ENCODE measurements around the gene CCDC112. TPM values are rescaled to one million over a fixed set of nuclear protein-coding genes. Genes with fewer than 3 reads are reported as not detected.
A peak's percentile ranks its signal among the peaks of the same experiment; 100 is the strongest.

The CCDC112 gene
- total RNA-seq, 4 donors from 2014 or later: 3.3 to 4.9 (median 3.8) TPM

GRCh38 chr5:115313052-115313451 lies 16.6 kb upstream of the CCDC112 start:
- 84 to 90% methylated on average over 2 of the region's 2 CpGs for WGBS, 2 donors
- TF ChIP-seq CTCF (IDR thresholded peaks at IDR 0.05) (no peak), POLR2A (IDR thresholded peaks at IDR 0.05) (no peak)
- Histone ChIP-seq H3K27me3 (no peaks in the 10 kb centered on the region), H3K9me3 (no peaks in the 10 kb centered on the region), H3K4me3 (replicated peaks in 1 of 3) (no peak overlapping the region), H3K36me3 (no peaks in the 10 kb centered on the region), H3K4me1 (no peaks in the 10 kb centered on the region), H3K27ac (no peak overlapping the region)
- intact Hi-C loops (cut with DNase I): no loop called here
- DNase-seq: no peak

GRCh38 chr5:115309751-115310370 lies 13.4 kb upstream of the CCDC112 start:
- intact Hi-C loops (cut with DNase I): loop anchor here (5.0 kb wide), 1 partner anchor 277 kb away; no protein-coding TSS in a partner anchor
- no peaks in the 10 kb centered on the region for H3K9me3 ChIP-seq
- DNase-seq: no peak
- H3K27ac ChIP-seq: no peak overlapping the region
- no peaks in the 10 kb centered on the region for H3K4me1 ChIP-seq
- 10 to 13% methylated on average over 1 of the region's 1 CpG for WGBS, 2 donors
- no peak overlapping the region for H3K4me3 ChIP-seq (replicated peaks in 1 of 3)
- H3K36me3 ChIP-seq: no peaks in the 10 kb centered on the region
- TF ChIP-seq CTCF (IDR thresholded peaks at IDR 0.05) (peak in 4 of 6 experiments; percentile 33 to 80 (median 70)), POLR2A (IDR thresholded peaks at IDR 0.05) (no peak)
- no peaks in the 10 kb centered on the region for H3K27me3 ChIP-seq

DNA sequence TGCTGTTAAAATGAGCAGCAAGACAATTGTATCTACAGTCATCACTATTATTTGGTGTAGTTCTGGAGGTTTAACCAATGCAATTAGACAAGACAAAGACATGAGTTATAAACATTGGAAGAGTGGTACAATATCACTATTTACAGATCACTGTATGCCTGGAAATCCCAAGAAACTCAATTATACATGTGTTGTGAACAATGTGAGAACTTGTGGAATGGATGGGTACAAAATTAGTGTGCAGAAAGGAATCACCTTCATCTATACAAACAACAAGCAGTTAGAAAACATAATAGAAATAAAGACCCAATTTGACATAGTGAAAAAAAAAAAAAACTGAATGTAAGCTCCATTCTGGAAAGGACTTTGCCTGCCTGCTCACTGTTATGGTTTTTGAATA lies 12.4 kb upstream of the CCDC112 start:
- DNase-seq: no peak
- Histone ChIP-seq H3K36me3 (no peaks in the 10 kb centered on the region), H3K4me1 (no peaks in the 10 kb centered on the region), H3K27ac (no peak overlapping the region), H3K9me3 (no peaks in the 10 kb centered on the region), H3K4me3 (replicated peaks in 1 of 3) (no peak overlapping the region), H3K27me3 (no peaks in the 10 kb centered on the region)
- intact Hi-C loops (cut with DNase I): loop anchor here (5.0 kb wide), 1 partner anchor 278 kb away; no protein-coding TSS in a partner anchor
- no peak for TF ChIP-seq CTCF (IDR thresholded peaks at IDR 0.05)
- TF ChIP-seq POLR2A (IDR thresholded peaks at IDR 0.05): no peak

DNA sequence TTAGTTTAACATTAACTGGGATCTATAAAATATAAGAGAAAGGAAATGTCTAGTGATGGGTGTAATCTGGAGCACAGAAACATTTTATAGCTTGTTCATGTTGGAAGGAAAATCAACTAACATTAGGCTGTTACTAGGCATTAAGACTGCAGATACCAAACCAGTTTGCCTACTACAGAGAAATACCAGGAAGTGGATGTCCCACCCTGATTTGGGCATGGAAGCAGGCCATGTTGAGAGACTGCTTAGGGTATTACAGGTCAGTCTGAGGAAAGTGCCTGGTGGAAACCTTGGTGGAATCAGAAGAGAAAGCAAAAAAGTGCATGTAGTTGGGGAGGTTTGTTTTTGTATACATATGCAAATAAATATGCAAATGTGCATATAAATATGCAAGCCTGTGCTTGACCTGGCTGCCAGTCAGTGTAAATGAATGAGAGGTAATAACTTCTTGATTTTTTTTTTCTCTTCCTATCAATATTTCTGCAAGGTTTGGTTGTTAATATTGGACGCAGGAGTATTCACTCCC lies 9.6 kb upstream of the CCDC112 start:
- Histone ChIP-seq H3K27me3 (no peaks in the 10 kb centered on the region), H3K36me3 (no peaks in the 10 kb centered on the region), H3K27ac (no peak overlapping the region), H3K4me1 (no peaks in the 10 kb centered on the region), H3K9me3 (no peaks in the 10 kb centered on the region), H3K4me3 (replicated peaks in 1 of 3) (no peak overlapping the region)
- DNase-seq: no peak
- intact Hi-C loops (cut with DNase I): loop anchor here (5.0 kb wide), 1 partner anchor 281 kb away; no protein-coding TSS in a partner anchor
- 87 to 95% methylated on average over 1 of the region's 1 CpG for WGBS, 2 donors
- TF ChIP-seq CTCF (IDR thresholded peaks at IDR 0.05) (no peak), POLR2A (IDR thresholded peaks at IDR 0.05) (no peak)

- intact Hi-C loops (cut with DNase I): no loop called here
- WGBS, 2 donors: 96 to 98% methylated on average over 1 of the region's 1 CpG
- Histone ChIP-seq H3K4me1 (no peaks in the 10 kb centered on the region), H3K9me3 (no peaks in the 10 kb centered on the region), H3K27ac (no peak overlapping the region), H3K36me3 (no peaks in the 10 kb centered on the region), H3K4me3 (replicated peaks in 1 of 3) (no peak overlapping the region), H3K27me3 (no peaks in the 10 kb centered on the region)
- TF ChIP-seq CTCF (IDR thresholded peaks at IDR 0.05): no peak
- TF ChIP-seq POLR2A (IDR thresholded peaks at IDR 0.05): no peak
- DNase-seq: no peak
Observed at GRCh38 chr5:115304496-115304895, 8.0 kb upstream of the CCDC112 start.

All from thyroid gland (tissue), 4 donors.